Activated CD8-positive, alpha-beta memory T cell treated with anti-CD3 and anti-CD28 coated beads, Interleukin-2, amount 50 U/mL, for 4 hours (primary cell): Measurements from ENCODE around the gene LAMA2.
A peak's percentile ranks its signal among the peaks of the same experiment; 100 is the strongest.

ENCODE experiments used
- DNase-seq: peaks from one replicate; pipeline ENCODE4 v3.0.0-alpha.2; 2020

LAMA2 gene

DNA sequence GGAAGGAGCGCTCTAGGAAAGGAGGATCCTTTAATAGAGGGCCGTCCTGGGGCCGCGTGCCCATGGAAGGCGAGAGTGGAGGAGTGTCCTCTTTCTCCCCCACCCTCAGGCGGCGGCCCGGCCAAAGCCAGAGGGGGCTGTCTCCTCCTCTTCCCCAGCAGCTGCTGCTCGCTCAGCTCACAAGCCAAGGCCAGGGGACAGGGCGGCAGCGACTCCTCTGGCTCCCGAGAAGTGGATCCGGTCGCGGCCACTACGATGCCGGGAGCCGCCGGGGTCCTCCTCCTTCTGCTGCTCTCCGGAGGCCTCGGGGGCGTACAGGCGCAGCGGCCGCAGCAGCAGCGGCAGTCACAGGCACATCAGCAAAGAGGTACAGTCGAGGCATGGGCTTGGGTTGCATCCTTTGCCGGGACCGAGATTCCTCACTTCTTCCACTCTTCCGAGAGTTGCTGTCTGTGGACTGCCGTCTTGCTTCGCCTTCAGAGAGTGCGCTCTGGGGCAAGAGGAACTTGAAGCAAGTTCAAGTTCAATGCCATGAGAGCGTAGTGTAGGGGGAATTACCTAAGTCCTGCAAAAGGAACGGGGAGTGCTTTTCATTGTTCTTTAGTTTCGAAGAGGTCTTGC lies at the start of gene LAMA2:
Gene LAMA2 (plus strand): TSS at position 148 of the 621 bp plus-strand sequence. CDS start 108 bp downstream, at position 256.
- DNase-seq: peak; percentile 15

DNA sequence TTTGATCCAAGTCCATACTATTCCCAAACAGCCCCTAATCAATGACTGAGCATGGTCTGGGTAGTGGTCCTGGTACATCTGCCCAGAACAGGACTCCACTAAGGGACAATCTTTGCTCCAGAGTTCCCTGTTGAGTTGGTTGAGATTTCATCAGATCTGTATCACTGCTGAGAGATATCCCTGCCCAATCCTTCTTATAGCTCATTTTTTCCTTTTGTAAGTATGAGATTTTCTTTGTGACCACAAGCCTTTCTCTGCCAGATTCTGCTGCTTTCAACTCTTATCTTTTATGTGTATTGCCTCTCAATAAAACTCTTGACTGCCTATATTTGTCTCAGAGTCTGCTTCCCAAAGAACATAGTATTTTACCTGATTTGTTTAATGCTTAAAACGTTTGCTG lies 46.2 kb upstream of the LAMA2 start:
- no peak for DNase-seq

DNA sequence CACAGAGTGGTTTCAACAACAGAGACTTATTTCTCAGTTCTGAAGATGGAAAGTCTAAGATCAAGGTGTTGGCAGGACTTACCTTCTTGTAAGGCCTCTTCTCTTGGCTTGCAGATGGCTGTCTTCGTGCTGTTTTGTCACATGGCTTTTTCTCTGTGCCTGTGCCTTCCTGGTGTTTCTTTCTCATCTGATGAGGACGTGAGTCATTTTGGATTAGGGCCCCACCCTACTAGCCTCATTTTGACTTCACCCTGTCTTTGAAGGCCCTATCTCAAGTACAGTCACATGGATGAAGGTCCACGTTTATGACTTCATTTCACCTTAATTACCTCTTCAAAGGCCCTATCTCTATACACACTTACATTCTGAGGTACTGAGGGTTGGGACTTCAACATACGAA lies 41.4 kb upstream of the LAMA2 start:
- no peak for DNase-seq

DNA sequence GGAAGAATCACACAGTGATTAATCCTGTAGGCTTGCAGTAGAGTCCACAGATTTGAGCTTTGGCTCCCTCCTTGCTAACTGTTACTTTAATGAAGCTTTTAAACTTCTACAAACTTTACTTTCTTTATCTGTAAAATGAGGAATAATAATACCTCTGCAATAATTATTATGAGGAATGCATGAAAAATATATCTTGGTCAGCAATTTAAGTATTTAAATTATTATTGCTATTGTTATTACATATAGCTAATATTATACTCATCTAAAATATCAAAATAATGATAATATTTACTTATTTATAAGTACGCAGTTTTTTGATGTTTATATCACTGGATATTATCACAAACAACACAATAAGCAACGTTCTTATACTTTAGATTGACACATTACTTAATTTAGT lies 38.3 kb upstream of the LAMA2 start:
- DNase-seq: no peak

DNA sequence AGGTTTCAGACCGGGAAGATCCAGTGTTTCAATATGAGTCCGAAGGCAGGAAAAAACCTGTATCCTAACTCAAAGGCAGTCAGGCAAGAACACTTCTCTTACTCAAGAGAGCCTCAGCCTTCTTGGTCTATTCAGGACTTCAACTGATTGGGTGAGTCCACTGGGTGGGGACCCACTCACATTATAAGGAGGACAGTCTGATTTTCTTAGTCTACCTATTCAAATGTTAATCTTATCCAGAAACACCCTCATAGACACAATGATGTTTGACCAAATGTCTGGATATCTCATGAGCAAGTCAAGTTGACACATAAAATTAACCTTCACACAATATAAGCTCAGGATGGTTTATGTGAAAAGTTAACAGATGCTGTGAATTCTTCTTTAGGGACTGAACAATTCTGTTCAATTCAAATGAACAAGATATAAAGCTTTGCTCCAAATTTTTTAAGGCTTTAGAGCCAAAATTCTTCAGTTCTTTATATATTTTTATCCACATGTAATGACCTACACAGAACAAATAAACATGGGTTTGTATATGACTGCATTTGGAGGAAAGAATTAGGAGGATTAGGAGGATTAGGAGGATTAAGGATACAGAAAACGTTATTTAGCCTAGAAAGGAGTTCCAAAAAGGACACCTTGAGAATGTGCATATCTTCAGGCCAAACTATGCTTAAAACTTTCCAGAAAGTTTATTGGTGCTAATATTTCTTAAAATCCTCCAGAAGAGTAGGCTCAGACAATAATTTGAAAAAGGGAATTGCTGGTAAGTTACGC lies 35.3 kb upstream of the LAMA2 start:
- DNase-seq: no peak

GRCh38 chr6:128848212-128848935 lies 34.6 kb upstream of the LAMA2 start:
- DNase-seq: no peak

DNA sequence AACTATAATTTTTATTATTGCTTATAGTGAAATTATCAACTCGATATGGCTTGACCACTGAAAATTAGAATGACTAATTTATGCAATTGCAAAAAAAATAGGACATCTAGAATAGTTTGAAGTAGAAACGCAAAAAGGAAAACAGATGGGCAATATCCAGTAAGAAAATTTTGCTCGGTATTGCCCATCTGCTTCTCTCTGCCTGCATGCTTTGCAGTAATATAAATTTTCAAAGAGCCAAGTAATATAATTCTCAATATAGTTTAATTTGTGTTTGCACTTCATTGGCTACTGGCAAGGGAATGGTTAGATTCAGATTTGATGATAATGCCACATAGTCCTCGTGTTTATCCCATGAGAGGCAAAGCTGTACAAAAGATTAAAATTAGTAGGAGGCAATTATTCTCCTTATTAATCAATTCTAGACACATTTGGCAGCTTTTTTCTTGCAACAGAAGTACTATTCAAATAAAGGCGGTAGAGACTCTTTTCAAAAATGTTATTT lies 27.3 kb upstream of the LAMA2 start:
- DNase-seq: no peak

DNA sequence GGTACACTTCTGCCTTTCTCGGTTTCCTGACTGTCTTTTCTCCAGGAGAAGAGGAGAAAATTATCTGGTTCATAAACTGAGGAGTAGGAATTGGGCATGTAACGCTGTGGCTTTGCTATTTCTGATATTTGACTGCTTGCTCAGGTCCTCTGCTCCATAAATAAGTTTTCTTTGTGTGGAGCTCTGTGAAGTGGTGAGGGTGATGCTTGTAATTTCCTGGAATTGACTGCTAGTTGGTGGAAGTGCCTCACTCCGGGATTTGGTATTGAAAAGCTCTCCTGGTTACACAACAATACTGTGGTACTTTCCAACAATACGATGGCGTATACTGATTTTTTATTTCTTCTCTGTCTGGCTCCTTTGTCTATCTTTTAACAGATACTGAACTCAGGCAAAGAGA lies 25.1 kb upstream of the LAMA2 start:
- DNase-seq: no peak

DNA sequence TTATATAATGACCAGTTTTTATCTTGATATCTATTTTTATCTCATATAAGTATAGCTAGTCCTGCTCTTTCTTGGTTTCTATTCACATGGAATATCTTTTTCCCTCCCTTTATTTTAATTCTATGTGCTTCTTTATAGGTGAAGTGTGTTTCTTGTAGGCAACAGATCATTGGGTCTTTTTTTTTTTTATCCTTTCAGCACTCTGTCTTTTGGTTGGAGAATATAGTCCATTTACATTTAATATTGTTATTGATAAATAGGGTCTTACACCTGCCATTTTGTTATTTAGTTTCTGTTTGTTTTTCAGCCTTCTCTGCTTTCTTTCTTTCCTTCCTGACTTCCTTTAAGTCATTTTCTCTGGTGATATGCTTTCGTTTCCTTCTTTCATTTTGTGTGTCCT lies 22.2 kb upstream of the LAMA2 start:
- no peak for DNase-seq

DNA sequence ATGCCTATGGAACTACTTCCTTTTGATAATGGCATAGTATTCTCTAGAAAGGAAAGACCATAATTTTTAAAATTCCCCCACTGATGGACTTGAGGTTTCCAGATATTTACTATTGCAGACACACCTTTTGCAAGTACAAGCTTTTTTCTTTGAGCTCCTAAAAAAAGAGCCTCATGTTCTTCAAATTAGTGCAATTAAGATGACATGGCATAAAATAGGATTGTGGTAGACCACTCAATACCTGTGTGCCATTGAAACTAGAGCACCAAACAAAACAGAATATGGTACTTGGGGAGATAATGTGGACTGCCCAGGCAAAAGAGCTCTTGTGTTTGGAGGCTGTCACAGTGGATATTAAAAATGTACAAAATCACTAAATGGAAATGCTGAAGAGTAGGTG lies 19.0 kb upstream of the LAMA2 start:
- no peak for DNase-seq

DNA sequence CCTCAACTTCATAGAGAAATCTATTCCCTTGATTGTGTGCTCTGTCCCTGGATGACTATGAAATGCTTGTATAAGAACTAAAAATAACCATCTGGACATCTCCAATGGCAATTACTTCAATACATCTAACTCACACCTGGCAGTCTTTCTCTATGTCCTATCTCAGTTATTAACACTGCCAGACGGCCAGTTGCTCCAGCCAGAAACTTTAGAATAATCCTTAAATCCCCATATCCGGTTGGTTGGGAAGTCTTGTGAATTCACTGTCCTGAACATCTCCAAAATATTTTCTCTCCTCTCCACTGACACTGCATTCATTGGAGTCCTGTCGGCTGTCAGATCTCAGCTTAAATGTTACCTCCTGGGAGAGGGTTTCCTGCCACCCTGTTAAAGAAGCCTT lies 12.2 kb upstream of the LAMA2 start:
- no peak for DNase-seq

DNA sequence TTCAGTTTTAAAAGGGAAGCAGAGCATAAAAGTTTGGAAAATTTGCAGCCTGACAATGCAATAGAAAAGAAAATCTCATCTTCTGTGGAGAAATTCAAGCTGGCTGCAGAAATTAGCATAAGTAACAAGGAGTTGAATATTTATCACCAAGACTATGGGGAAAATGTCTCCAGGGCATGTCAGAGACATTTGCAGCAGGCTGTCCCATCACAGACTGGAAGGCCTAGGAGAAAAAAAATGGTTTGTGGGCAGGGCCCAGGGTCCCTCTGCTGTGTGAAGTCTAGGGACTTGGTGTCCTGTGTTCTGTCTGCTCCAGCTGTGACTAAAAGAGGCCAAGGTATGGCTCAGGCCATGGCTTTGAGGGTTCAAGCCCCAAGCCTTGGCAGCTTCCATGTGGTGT lies 8.1 kb upstream of the LAMA2 start:
- DNase-seq: no peak

DNA sequence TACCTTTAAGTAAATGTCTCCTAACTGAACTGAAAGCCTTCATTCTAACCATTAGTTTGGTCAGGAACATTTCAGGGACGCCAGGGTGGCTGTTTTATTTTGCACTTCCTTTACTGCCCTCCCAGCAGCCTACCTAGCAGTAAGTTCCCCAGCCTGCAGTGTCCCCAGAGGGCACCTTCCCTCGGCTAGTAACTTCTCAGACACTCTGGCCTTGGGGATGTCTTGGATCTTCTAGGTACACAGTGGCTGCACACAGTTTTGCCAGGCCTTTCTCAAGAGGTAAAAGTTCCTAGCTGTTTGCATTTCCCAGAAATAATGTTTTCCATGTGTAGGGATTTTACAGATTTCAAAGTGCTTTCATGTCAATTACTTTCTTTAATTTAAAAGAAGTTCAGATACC lies 378 bp upstream of the LAMA2 start:
- DNase-seq: no peak

- no peak for DNase-seq
These were observed 968 bp downstream of the LAMA2 start for GRCh38 chr6:128883906-128884305.

GRCh38 chr6:128885381-128885780 lies 2.4 kb downstream of the LAMA2 start:
- no peak for DNase-seq

DNA sequence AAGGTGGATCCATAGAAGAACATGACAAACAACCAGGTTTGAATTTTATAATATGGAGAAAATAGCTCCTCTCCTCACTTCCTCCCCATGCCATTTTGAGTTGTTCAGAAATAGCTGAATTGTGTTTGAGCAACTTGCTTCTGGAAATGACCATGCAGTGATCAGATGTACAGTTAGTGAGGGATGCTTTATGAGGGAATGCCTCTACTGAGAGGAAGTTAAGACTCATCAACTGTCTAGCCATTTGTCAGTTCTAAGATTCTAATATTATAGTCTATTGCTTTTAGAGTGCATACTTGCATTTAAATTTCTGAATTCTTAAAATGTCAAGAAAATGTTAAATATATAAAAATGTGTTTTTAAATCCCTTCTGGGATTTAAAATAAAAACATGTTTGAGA lies 3.8 kb downstream of the LAMA2 start:
- no peak for DNase-seq

- no peak for DNase-seq
These were observed 5.7 kb downstream of the LAMA2 start for GRCh38 chr6:128888444-128889175.

DNA sequence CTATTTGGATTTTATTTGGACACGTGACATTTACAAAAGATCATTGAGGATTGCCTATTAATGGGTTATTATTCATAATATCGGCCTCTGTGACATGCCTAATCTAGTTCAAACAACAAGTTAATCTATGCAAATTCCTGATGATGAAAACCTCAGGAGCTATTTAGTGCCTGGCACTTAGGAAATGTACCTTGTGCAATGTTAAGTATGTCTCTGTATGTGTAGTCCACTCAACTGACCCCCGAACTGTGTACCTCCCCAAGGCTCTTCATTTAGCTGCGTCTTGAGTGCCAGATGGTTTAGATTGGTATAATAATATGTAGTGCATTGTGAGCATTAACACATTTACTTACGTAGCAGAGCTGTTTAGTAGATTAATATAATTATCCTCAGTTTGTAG lies 6.9 kb downstream of the LAMA2 start:
- no peak for DNase-seq

GRCh38 chr6:128892079-128892478 lies 9.1 kb downstream of the LAMA2 start:
- DNase-seq: no peak

DNA sequence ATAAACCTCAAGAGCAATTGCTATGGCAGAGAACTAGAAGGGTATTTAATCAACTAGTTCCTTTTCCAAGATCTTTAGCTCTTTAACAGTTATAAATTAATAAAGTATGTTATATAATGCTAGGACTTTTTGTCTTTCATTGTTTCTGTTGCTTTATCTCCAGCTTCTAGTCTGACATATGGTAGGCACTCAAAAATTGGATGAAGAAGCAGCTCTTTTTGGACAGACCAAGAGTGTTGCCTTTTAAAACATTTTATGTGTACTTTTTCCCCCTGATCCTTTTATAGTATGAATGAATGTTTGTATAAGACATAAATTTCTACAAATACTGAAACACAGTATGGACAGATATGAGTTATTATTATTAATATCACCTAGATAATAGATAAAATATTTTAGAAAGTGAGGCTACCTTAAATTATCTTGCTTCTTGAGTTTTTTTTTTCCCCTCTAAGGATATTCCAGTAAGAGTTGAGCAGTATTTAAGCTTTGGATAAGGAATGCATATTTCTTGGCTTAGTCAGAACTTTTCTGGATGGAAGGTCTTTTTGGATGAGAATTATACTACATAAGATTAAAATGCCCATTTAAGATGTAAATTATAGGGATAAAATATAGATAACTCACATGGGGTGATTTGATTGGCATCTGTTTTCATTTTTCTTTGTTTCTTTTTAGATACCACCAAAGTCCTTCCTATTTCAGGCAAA lies 16.6 kb downstream of the LAMA2 start:
- no peak for DNase-seq

DNA sequence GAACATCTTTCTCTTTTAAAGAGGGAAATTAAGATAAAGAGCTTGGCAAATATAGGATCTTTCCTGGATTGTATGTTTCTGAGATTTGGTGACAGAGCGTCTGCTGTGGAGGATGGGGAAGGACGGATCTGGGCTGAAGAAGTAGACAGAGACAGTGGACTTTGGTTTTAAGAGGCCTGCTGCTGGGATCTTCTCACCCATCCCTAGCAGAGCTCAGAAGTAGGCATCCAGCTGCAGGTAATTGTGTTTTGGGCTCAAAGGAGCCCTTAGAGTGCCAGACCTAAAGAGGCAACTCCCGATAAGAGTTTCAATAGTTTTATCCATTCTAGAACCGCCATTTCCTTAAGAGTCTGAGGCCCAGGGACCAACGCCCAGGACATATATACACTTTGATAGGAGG lies 20.8 kb downstream of the LAMA2 start:
- no peak for DNase-seq

DNA sequence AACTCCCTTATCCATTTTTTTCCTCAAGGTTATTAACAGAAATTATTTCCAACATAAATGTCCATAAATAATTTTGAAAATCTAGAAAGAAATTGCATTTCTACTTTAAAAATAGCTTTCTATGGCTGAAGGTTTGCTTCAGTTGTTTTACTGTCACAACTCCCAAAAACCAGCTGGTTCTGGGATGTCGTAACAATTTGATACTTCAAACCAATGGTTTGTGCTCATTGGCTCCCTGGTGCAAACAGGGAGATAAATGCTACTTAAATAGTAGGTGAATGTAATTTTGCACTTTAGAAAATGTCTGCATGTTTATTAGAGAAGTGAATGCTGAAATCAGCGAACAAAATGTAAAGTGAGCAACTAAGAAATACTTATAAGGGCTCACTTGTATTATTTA lies 31.1 kb downstream of the LAMA2 start:
- no peak for DNase-seq

DNA sequence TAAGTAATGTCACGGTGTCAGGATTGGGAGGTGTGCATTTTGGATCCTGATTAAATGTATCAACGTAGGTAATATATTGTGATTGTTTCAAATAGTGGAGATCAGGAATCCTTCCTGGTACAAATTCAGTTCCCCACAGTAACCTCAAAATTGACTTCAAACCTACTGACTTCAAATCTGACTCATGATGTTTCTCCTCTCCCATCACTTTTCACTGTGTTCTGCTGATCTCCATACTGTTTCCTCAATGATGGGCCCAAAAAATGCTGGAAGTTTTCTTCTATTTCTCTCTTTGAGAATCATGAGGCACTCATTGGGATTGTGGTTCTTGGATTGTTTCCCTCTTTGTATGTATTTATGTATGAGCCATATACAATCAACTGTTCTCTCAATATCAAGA lies 35.9 kb downstream of the LAMA2 start:
- DNase-seq: no peak
